B cell (primary cell): Measurements from ENCODE around the gene MPZL1. TPM values are rescaled to one million over a fixed set of nuclear protein-coding genes. Genes with fewer than 3 reads are reported as not detected.

Experiments
- ATAC-seq: fragments of 200-7000 bp; cut with Tn5 transposase; one replicate; pipeline ENCODE4 v1.10.0; 2021; ENCODE audit warnings: low read depth, mild to moderate bottlenecking, moderate number of reproducible peaks, moderate library complexity
- CTCF ChIA-PET: fragments of 350-600 bp; sonication (Branson Sonifier 250); formaldehyde crosslinking; loops from one replicate; lab custom pipeline; 2021; ENCODE audit warnings: antibody characterized with exemption, inconsistent platforms; lab: Charles Lee
- POLR2A ChIA-PET: fragments of 350-600 bp; sonication (Branson Sonifier 250); formaldehyde crosslinking; loops from one replicate; lab custom pipeline; 2021; ENCODE audit warnings: antibody characterized with exemption; lab: Charles Lee
- DNase-seq: peaks from one replicate; pipeline ENCODE4 v3.0.0; 2013
- H2AFZ ChIP-seq: 2 replicates; pipeline ENCODE4 v1.6.1; 2012; ENCODE audit warnings: mild to moderate bottlenecking, low read depth, low read length; ENCODE audit not compliant: insufficient read depth, poor library complexity, severe bottlenecking
- H3K27ac ChIP-seq, 2 donors: 1 replicate in 1 of 2; 2 replicates in 1 of 2; pipeline ENCODE4 v1.5.1; 2012 to 2013; ENCODE audit warnings: low read length in 2 of 2, mild to moderate bottlenecking in 2 of 2, moderate library complexity in 1 of 2
- H3K27me3 ChIP-seq, 4 experiments: fragments of 200-600 bp in 1 of 4; sonication (generic) in 1 of 4; replicated peaks in 1 of 4; 1 replicate in 2 of 4; 2 replicates in 2 of 4; pipeline versions ENCODE4 v1.6.1 to v1.7.0; 2013 to 2016; ENCODE audit warnings: low read length in 3 of 4, mild to moderate bottlenecking in 2 of 4, mixed read lengths in 1 of 4, moderate library complexity in 1 of 4; ENCODE audit not compliant: insufficient read depth in 4 of 4, control insufficient read depth in 3 of 4; ENCODE audit errors: control extremely low read depth in 1 of 4
- H3K36me3 ChIP-seq, 2 experiments: replicated peaks in 1 of 2; 1 replicate in 1 of 2; 2 replicates in 1 of 2; pipeline versions ENCODE4 v1.6.1 to v1.7.1; 2013; ENCODE audit warnings: low read length in 1 of 2; ENCODE audit not compliant: insufficient read depth in 2 of 2, control insufficient read depth in 1 of 2; ENCODE audit errors: control extremely low read depth in 1 of 2, extremely low read depth in 1 of 2
- H3K4me1 ChIP-seq, 2 donors: fragments of 200-600 bp in 1 of 2; sonication (generic) in 1 of 2; 1 replicate in 1 of 2; 2 replicates in 1 of 2; pipeline versions ENCODE4 v1.5.1 to v1.6.1; 2013 to 2017; ENCODE audit warnings: low read length in 2 of 2; ENCODE audit not compliant: control insufficient read depth in 2 of 2, insufficient read depth in 2 of 2
- H3K4me2 ChIP-seq: replicated peaks from 2 replicates; pipeline ENCODE3; 2012; ENCODE audit warnings: mild to moderate bottlenecking, low read depth, low read length; ENCODE audit not compliant: poor library complexity, severe bottlenecking
- H3K4me3 ChIP-seq, 5 experiments: fragments of 200-600 bp in 1 of 5; sonication (generic) in 1 of 5; 1 replicate in 3 of 5; 2 replicates in 2 of 5; pipeline versions ENCODE4 v1.5.1 to v1.7.0; 2011 to 2016; ENCODE audit warnings: low read length in 4 of 5, mild to moderate bottlenecking in 4 of 5, low read depth in 2 of 5, control low read depth in 1 of 5, moderate library complexity in 1 of 5; ENCODE audit not compliant: insufficient read depth in 1 of 5; ENCODE audit errors: control extremely low read depth in 1 of 5, extremely low read depth in 1 of 5
- H3K79me2 ChIP-seq: fragments of 200-600 bp; sonication (generic); one replicate; pipeline ENCODE4 v1.6.0; 2016; ENCODE audit warnings: low read length; ENCODE audit not compliant: control insufficient read depth, insufficient read depth
- H3K9ac ChIP-seq: fragments of 200-600 bp; sonication (generic); 2 replicates; pipeline ENCODE4 v1.6.1; 2017; ENCODE audit warnings: mild to moderate bottlenecking, low read length, moderate library complexity
- H3K9me3 ChIP-seq, 3 donors: one replicate each; pipeline versions ENCODE4 v1.6.1 to v1.7.1; 2013; ENCODE audit warnings: low read length in 2 of 3; ENCODE audit not compliant: control insufficient read depth in 2 of 3, insufficient read depth in 1 of 3; ENCODE audit errors: control extremely low read depth in 1 of 3
- H4K20me1 ChIP-seq: 2 replicates; pipeline ENCODE4 v1.6.0; 2012; ENCODE audit warnings: mild to moderate bottlenecking, low read length; ENCODE audit not compliant: insufficient read depth, control insufficient read depth, poor library complexity, severe bottlenecking
- H3K27ac Mint-ChIP-seq: one replicate; pipeline ENCODE4 v1.8.0; 2021; ENCODE audit warnings: mixed read lengths
- H3K27me3 Mint-ChIP-seq: one replicate; pipeline ENCODE4 v1.8.0; 2021; ENCODE audit warnings: mixed read lengths
- H3K4me1 Mint-ChIP-seq: one replicate; pipeline ENCODE4 v1.8.0; 2021; ENCODE audit warnings: mixed read lengths
- H3K4me3 Mint-ChIP-seq: one replicate; pipeline ENCODE4 v1.8.0; 2021; ENCODE audit warnings: mixed read lengths
- H3K9me3 Mint-ChIP-seq: one replicate; pipeline ENCODE4 v1.8.0; 2022; ENCODE audit warnings: mixed read lengths; ENCODE audit not compliant: insufficient read depth
- EZH2 ChIP-seq: IDR thresholded peaks from 2 replicates; pipeline ENCODE4 v1.6.1; 2012; ENCODE audit warnings: borderline replicate concordance, low read depth, mild to moderate bottlenecking, moderate library complexity, low read length; ENCODE audit not compliant: insufficient read depth, poor library complexity, severe bottlenecking
- WGBS: methylation state at CpG from one replicate; pipeline ENCODE4 v1.1.5; 2013; ENCODE audit warnings: missing lambda C conversion rate; ENCODE audit not compliant: insufficient coverage; 5-methylcytosine and 5-hydroxymethylcytosine counted together
- intact Hi-C: fragments of 100-400 bp; cut with micrococcal nuclease; formaldehyde crosslinking; loops from one replicate; pipeline ENCODE4 v1.10.0; 2022
- polyA plus RNA-seq: library from polyadenylated mRNA; depleted of rRNA; stranded (reverse); fragments of >200 nt; gene quantifications from 2 replicates; pipeline ENCODE4 v1.2.3, GENCODE V29; 2012
- total RNA-seq, 2 donors: library from RNA; stranded (reverse); fragments of 120-200 nt in 1 of 2; gene quantifications; 1 replicate in 1 of 2; 2 replicates in 1 of 2; pipeline versions ENCODE4 v1.2.3 to v1.2.4, GENCODE V29; 2013 to 2022
- TF ChIP-seq, protein P1 (sequence below): fragments of 200-600 bp; IDR thresholded peaks from one replicate; pipeline ENCODE4 v1.8.0; 2022; ENCODE audit warnings: antibody characterized with exemption, mild to moderate bottlenecking

MPZL1 gene
- total and polyA plus RNA-seq, 2 donors (not counting 1 experiment from before 2014, with no cell fraction given) = 15.4 to 27.7 TPM

- Histone ChIP-seq H3K9me3 (no peaks in the 10 kb centered on the region), H3K4me1 (peaks cover 6% of the 10 kb centered on the region in 2 donors), H3K36me3 (no peaks in the 10 kb centered on the region), H3K4me3 (no peak overlapping the region), H3K27ac (no peak overlapping the region), H3K9ac (no peak overlapping the region), H3K79me2 (no peaks in the 10 kb centered on the region), H3K4me2 (no peak overlapping the region), H3K27me3 (peaks cover 0 to 9% (median 0%) of the 10 kb centered on the region in 4 experiments), H2AFZ (no peak overlapping the region), H4K20me1 (no peaks in the 10 kb centered on the region)
- Mint-ChIP-seq H3K27me3 (peaks cover 24% of the 10 kb centered on the region), H3K27ac (no peak overlapping the region), H3K4me3 (no peak overlapping the region), H3K4me1 (peaks cover 5% of the 10 kb centered on the region), H3K9me3 (no peaks in the 10 kb centered on the region)
- intact Hi-C loops = no loop called here
- ATAC-seq (no peak), DNase-seq (no peak)
- 87% methylated on average over 1 of the region's 4 CpGs for WGBS
- CTCF ChIA-PET = no interaction called here
- POLR2A ChIA-PET = interaction anchor here (1.0 kb wide), 1 partner anchor 108 kb away, joined by 3 read pairs; no protein-coding TSS in a partner anchor
- TF ChIP-seq, protein P1, sequence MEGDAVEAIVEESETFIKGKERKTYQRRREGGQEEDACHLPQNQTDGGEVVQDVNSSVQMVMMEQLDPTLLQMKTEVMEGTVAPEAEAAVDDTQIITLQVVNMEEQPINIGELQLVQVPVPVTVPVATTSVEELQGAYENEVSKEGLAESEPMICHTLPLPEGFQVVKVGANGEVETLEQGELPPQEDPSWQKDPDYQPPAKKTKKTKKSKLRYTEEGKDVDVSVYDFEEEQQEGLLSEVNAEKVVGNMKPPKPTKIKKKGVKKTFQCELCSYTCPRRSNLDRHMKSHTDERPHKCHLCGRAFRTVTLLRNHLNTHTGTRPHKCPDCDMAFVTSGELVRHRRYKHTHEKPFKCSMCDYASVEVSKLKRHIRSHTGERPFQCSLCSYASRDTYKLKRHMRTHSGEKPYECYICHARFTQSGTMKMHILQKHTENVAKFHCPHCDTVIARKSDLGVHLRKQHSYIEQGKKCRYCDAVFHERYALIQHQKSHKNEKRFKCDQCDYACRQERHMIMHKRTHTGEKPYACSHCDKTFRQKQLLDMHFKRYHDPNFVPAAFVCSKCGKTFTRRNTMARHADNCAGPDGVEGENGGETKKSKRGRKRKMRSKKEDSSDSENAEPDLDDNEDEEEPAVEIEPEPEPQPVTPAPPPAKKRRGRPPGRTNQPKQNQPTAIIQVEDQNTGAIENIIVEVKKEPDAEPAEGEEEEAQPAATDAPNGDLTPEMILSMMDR = no peak
- TF ChIP-seq EZH2 = no peak
Observed at GRCh38 chr1:167821969-167822685, 100.3 kb downstream of the MPZL1 start.

GRCh38 chr1:167824163-167824794, 102.5 kb downstream of the MPZL1 start:
- CTCF ChIA-PET = no interaction called here

More at GRCh38 chr1:167824163-167824794, 102.5 kb downstream of the MPZL1 start:
- Mint-ChIP-seq H3K27ac (no peak overlapping the region), H3K4me3 (no peak overlapping the region), H3K27me3 (peaks cover 24% of the 10 kb centered on the region), H3K4me1 (peaks cover 5% of the 10 kb centered on the region), H3K9me3 (no peaks in the 10 kb centered on the region)
- WGBS = 93% methylated on average over 7 of the region's 9 CpGs
- H3K27me3 ChIP-seq = peaks cover 0 to 9% (median 0%) of the 10 kb centered on the region in 4 experiments
- ATAC-seq (no peak), DNase-seq (no peak)
- TF ChIP-seq EZH2 = no peak
- TF ChIP-seq, protein P1 = no peak
- H3K9me3 ChIP-seq = no peaks in the 10 kb centered on the region
- no peaks in the 10 kb centered on the region for H3K79me2 ChIP-seq
- H3K27ac ChIP-seq = no peak overlapping the region
- H2AFZ ChIP-seq = no peak overlapping the region
- H3K4me2 ChIP-seq = no peak overlapping the region
- no peak overlapping the region for H3K9ac ChIP-seq
- peaks cover 6% of the 10 kb centered on the region in 2 donors for H3K4me1 ChIP-seq
- intact Hi-C loops = no loop called here
- no peaks in the 10 kb centered on the region for H3K36me3 ChIP-seq
- H4K20me1 ChIP-seq = no peaks in the 10 kb centered on the region
- no peak overlapping the region for H3K4me3 ChIP-seq
- POLR2A ChIA-PET = no interaction called here
